DND-41 (cell line): ENCODE data around the gene ST6GALNAC2.
A peak's percentile ranks its signal among the peaks of the same experiment; 100 is the strongest.

ENCODE experiments used
- ATAC-seq: fragments of 200-7000 bp; cut with Tn5 transposase; 3 replicates; pipeline ENCODE4 v1.9.1; 2021; ENCODE audit warnings: low read depth; ENCODE audit not compliant: insufficient read depth
- DNase-seq: peaks from one replicate; pipeline ENCODE4 v3.0.0-alpha.2; 2020
- H2AFZ ChIP-seq: 2 replicates; pipeline ENCODE4 v1.6.0; 2012; ENCODE audit warnings: low read depth, low read length
- H3K27ac ChIP-seq: 2 replicates; pipeline ENCODE4 v1.5.1; 2012; ENCODE audit warnings: low read length, inconsistent platforms
- H3K27me3 ChIP-seq: fragments of 200-600 bp; sonication (generic); 2 replicates; pipeline ENCODE4 v1.6.0; 2012; ENCODE audit warnings: low read length, mild to moderate bottlenecking, inconsistent platforms; ENCODE audit not compliant: insufficient read depth, poor library complexity
- H3K36me3 ChIP-seq: 2 replicates; pipeline ENCODE4 v1.5.1; 2012; ENCODE audit warnings: low read length, inconsistent platforms; ENCODE audit not compliant: insufficient read depth
- H3K4me1 ChIP-seq: 2 replicates; pipeline ENCODE4 v1.5.1; 2012; ENCODE audit warnings: mild to moderate bottlenecking, low read length; ENCODE audit not compliant: insufficient read depth
- H3K4me2 ChIP-seq: 2 replicates; pipeline ENCODE4 v1.6.0; 2012; ENCODE audit warnings: mild to moderate bottlenecking, moderate library complexity, low read length, inconsistent platforms; ENCODE audit not compliant: insufficient read depth
- H3K4me3 ChIP-seq, 2 experiments: fragments of 200-600 bp in 1 of 2; shearing (Covaris generic) in 1 of 2; 2 replicates each; pipeline ENCODE4 v1.5.1; 2012 to 2016; ENCODE audit warnings: inconsistent platforms in 2 of 2, low read length in 2 of 2, mild to moderate bottlenecking in 2 of 2, low read depth in 1 of 2, moderate library complexity in 1 of 2
- H3K79me2 ChIP-seq: 2 replicates; pipeline ENCODE4 v1.6.0; 2012; ENCODE audit warnings: low read length, inconsistent platforms; ENCODE audit not compliant: insufficient read depth
- H3K9ac ChIP-seq: 2 replicates; pipeline ENCODE4 v1.6.0; 2012; ENCODE audit warnings: low read depth, mild to moderate bottlenecking, inconsistent platforms, low read length, moderate library complexity
- H3K9me3 ChIP-seq: 2 replicates; pipeline ENCODE4 v1.5.1; 2012; ENCODE audit warnings: low read length, moderate library complexity, mild to moderate bottlenecking, inconsistent platforms; ENCODE audit not compliant: insufficient read depth, severe bottlenecking
- H4K20me1 ChIP-seq: 2 replicates; pipeline ENCODE4 v1.6.0; 2012; ENCODE audit warnings: low read length; ENCODE audit not compliant: insufficient read depth
- EZH2 ChIP-seq: IDR thresholded peaks from 3 replicates; pipeline ENCODE4 v1.6.1; 2012; ENCODE audit warnings: borderline replicate concordance, low read depth, mild to moderate bottlenecking, moderate library complexity, low read length, inconsistent platforms; ENCODE audit not compliant: severe bottlenecking
- TF ChIP-seq, protein P1 (sequence below): IDR thresholded peaks from 2 replicates; pipeline ENCODE4 v1.5.1; 2012; ENCODE audit warnings: borderline replicate concordance, low read length, moderate library complexity, mild to moderate bottlenecking; ENCODE audit not compliant: poor library complexity, severe bottlenecking; ENCODE audit errors: extremely low read depth

The ST6GALNAC2 gene

DNA sequence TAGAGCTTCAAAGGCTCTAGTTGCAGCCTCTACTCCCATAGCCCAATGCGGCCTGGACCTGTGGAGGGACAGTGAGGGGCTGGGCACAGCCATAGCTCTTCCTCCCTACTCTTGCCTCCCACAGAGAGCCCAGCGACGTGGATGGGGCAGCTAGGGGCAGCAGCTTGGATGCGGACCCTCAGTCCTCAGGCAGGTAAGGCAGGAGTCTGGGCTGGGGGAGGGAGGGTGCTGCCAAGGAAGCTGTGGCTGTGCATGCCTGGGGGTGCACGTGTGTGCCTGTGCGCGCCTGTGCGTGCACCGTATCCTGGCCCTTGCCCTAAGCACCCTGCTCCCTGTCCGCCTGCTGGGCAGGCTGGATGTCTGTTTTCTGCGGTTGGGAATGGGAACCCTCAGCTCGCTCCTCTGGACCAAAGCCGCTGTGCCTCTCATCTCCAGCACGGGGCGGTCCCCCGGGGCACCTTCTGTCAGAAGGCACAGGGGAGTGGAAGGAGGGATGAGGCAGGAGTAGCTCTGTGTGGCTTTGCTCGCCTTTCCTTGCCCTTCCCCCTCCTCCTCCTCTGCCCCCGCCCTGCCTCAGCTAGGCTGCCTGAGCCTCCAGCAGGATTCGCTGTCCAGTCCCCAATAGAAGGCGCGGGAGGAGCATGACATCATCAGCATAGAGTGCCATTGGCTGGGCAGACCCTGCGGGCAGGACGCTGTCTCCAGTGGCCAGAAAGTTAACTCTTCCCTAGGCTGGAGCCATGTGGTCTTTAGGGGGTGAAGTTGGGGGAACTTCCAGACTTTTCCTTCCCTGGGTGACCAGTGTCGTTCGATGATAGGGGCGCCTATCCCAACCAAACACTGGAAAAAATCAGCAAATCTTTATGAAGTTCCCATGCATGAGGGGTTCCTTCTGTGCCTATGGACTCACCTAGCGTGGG lies 45.0 kb downstream of the ST6GALNAC2 start:
- Histone ChIP-seq H3K27me3 (no peaks in the 10 kb centered on the region), H3K4me3 (no peak overlapping the region), H3K4me2 (no peak overlapping the region), H3K4me1 (no peaks in the 10 kb centered on the region), H4K20me1 (no peaks in the 10 kb centered on the region), H2AFZ (no peak overlapping the region), H3K9ac (no peak overlapping the region), H3K9me3 (no peaks in the 10 kb centered on the region), H3K79me2 (no peaks in the 10 kb centered on the region), H3K27ac (no peak overlapping the region), H3K36me3 (no peaks in the 10 kb centered on the region)
- ATAC-seq (peak; percentile 61), DNase-seq (peak; percentile 32)
- TF ChIP-seq, protein P1, sequence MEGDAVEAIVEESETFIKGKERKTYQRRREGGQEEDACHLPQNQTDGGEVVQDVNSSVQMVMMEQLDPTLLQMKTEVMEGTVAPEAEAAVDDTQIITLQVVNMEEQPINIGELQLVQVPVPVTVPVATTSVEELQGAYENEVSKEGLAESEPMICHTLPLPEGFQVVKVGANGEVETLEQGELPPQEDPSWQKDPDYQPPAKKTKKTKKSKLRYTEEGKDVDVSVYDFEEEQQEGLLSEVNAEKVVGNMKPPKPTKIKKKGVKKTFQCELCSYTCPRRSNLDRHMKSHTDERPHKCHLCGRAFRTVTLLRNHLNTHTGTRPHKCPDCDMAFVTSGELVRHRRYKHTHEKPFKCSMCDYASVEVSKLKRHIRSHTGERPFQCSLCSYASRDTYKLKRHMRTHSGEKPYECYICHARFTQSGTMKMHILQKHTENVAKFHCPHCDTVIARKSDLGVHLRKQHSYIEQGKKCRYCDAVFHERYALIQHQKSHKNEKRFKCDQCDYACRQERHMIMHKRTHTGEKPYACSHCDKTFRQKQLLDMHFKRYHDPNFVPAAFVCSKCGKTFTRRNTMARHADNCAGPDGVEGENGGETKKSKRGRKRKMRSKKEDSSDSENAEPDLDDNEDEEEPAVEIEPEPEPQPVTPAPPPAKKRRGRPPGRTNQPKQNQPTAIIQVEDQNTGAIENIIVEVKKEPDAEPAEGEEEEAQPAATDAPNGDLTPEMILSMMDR, result no peak
- TF ChIP-seq EZH2, result no peak

DNA sequence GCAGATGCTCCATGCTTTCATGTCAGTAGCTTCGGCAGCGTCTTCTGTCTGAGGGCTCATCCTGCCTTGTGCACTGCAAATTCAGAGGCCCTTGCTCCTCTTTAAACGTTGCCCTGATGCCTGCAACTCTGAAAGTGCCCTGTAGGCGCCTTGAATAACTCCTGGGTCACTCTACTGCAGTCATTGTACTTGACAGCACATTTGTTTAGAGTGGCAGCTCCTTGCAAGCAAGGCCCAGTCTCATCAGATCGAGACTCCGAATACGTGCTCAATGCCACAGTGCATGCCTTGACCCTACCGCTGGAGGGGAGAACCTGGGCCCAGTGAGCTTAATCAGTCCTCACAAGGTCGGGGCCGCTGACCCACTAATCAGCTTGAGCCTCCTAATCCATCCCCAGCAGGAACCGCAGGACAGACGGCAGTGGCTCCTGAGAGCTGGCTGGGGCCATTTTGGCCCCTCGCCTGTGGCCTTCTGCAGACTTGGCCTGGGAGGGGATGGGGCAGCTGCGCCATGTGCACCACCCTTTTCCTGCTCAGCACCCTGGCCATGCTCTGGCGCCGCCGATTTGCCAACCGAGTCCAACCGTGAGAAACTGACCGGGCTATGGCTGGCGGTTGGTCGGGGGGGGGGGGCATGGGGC lies 45.9 kb downstream of the ST6GALNAC2 start, which contains the start of gene PRCD:
PRCD (plus strand) TSS at position 414 of the 641 bp plus-strand sequence; CDS start at position 512, 98 bp downstream.
- Histone ChIP-seq H3K4me2 (no peak within 1 kb of the TSS), H3K27ac (no peak within 1 kb of the TSS), H3K27me3 (no peaks in the 10 kb centered on the region), H3K4me1 (no peaks in the 10 kb centered on the region), H3K4me3 (no peak within 1 kb of the TSS), H4K20me1 (no peaks in the 10 kb centered on the region), H3K9me3 (no peaks in the 10 kb centered on the region), H3K36me3 (no peaks in the 10 kb centered on the region), H2AFZ (no peak within 1 kb of the TSS), H3K79me2 (no peaks in the 10 kb centered on the region), H3K9ac (no peak within 1 kb of the TSS)
- ATAC-seq (no peak), DNase-seq (no peak)
- TF ChIP-seq, protein P1, result peak; percentile 9
- no peak for TF ChIP-seq EZH2

DNA sequence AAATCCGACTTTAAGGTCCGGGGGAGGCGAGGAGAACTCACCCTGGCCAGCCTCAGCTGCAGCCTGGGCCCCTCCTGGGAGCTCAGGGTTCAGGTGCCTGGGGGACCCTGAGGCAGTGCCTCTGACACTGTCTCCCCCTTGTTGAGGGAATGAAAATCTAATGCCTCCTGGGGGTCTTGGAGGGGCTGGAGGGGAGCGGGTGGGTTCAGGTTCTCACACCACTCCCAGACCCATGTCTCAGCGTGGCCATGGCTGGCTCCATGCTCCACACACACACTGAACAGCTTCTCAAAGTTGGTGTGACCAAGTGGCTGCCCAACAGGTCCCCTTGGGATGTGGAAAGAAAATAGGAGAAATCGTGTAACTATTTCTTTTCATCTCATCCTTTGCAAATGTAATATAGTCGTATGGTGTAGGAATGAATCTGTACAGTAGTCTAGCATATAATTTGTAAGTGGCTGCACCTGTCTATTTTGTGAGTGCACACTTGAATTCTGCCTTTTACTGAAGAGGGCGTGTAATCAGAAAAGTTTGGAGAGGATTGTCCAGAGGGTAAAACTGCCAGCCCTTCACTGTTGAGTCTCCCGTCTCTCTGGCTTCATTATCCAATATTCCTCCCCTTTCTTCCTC lies 46.6 kb downstream of the ST6GALNAC2 start:
- Histone ChIP-seq H3K9me3 (no peaks in the 10 kb centered on the region), H3K27ac (no peak overlapping the region), H3K27me3 (no peaks in the 10 kb centered on the region), H2AFZ (no peak overlapping the region), H4K20me1 (no peaks in the 10 kb centered on the region), H3K4me2 (no peak overlapping the region), H3K79me2 (no peaks in the 10 kb centered on the region), H3K9ac (no peak overlapping the region), H3K36me3 (no peaks in the 10 kb centered on the region), H3K4me1 (no peaks in the 10 kb centered on the region), H3K4me3 (no peak overlapping the region)
- ATAC-seq, result no peak
- TF ChIP-seq, protein P1, result no peak
- TF ChIP-seq EZH2, result no peak
- DNase-seq, result no peak
